ENCODE results near the gene ITPRIP.
A peak's percentile ranks its signal among the peaks of the same experiment; 100 is the strongest.

The ITPRIP gene

DNA sequence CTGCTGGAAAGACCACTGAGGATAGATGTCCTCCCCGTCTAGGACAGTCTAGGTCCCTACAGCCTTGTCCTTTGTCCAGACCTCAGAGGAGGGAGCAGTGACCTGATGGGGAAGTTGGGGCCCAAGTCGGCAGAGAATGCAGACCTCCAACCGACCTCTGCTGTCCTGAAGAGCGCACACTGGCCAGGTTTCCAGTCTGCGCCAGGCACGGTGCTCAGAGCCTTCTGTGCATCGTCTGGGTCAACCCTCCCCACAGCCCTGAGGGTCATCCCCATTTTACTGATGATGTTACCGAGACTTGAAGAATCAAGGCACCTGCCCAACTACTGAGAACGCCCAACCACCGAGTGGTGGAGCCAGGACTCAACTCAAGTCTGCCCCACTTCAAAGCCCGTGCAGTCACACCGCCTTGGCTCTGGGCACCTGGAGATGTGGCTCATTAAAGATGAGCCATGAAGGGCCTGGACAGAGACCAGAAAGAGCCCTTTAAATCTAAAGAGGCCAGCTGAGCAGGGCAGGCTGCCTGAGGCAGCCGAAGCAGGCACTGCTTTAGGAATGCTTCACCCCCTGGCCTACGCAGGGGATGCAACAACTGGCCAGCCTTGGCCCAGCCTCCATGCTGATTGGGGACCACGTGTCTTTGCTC is 4.4 kb downstream of the ITPRIP start:
- ChIA-PET POLR2A (no interaction called here), CTCF (interaction anchor here (0.6 to 7.3 kb wide), 8 partner anchors 15 to 75 kb away, joined by 3 to 108 read pairs (median 6); no protein-coding TSS in a partner anchor)
- no peak for DNase-seq (ENCODE audit: low read depth, low spot score)
- no peak overlapping the region for H3K4me3 ChIP-seq (ENCODE audit: low read depth, low read length)
- TF ChIP-seq, protein P1, sequence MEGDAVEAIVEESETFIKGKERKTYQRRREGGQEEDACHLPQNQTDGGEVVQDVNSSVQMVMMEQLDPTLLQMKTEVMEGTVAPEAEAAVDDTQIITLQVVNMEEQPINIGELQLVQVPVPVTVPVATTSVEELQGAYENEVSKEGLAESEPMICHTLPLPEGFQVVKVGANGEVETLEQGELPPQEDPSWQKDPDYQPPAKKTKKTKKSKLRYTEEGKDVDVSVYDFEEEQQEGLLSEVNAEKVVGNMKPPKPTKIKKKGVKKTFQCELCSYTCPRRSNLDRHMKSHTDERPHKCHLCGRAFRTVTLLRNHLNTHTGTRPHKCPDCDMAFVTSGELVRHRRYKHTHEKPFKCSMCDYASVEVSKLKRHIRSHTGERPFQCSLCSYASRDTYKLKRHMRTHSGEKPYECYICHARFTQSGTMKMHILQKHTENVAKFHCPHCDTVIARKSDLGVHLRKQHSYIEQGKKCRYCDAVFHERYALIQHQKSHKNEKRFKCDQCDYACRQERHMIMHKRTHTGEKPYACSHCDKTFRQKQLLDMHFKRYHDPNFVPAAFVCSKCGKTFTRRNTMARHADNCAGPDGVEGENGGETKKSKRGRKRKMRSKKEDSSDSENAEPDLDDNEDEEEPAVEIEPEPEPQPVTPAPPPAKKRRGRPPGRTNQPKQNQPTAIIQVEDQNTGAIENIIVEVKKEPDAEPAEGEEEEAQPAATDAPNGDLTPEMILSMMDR (IDR thresholded peaks at IDR 0.05; ENCODE audit: insufficient read depth, low read length, missing control alignments) = no peak

DNA sequence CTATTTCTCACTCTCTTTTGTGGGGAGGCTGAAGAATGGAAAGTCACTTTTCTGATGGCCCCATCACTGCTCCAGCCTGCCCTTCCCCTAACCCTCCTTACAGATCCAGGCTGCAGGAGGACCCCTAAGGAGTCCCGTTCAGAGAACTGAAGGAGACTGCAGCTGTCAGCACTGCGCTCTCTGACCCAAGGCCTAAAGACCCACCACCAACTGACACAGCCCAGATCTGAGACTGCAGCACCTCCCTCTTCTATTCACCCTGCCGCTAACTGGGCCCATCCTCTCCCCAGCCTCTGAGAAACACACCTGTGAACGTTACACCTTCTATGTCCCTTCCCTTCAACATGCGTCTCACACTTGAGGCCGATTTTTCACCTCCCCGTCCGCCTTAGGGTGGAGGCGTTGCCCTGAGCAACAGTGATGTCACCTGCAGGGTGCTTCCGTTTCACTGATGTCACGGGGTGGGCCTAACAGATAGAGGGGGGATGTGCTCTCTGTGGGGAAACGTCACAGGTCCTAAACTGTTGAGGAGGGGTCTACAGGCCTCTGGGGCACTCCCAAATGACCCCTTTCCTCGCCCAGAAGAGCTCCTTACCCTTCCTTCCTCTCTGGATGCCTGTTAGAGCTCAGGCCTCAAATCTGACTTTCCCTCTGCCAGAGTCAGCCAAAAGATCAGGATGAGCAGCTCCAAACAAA is 5.1 kb downstream of the ITPRIP start:
- H3K4me3 ChIP-seq (ENCODE audit: low read depth, low read length) = no peak overlapping the region
- no peak for DNase-seq (ENCODE audit: low read depth, low spot score)
- ChIA-PET POLR2A (no interaction called here), CTCF (interaction anchor here (1.0 to 7.3 kb wide), 4 partner anchors 16 to 44 kb away, joined by 5 to 108 read pairs (median 34); no protein-coding TSS in a partner anchor)
- TF ChIP-seq, protein P1 (IDR thresholded peaks at IDR 0.05; ENCODE audit: insufficient read depth, low read length, missing control alignments) = no peak

DNA sequence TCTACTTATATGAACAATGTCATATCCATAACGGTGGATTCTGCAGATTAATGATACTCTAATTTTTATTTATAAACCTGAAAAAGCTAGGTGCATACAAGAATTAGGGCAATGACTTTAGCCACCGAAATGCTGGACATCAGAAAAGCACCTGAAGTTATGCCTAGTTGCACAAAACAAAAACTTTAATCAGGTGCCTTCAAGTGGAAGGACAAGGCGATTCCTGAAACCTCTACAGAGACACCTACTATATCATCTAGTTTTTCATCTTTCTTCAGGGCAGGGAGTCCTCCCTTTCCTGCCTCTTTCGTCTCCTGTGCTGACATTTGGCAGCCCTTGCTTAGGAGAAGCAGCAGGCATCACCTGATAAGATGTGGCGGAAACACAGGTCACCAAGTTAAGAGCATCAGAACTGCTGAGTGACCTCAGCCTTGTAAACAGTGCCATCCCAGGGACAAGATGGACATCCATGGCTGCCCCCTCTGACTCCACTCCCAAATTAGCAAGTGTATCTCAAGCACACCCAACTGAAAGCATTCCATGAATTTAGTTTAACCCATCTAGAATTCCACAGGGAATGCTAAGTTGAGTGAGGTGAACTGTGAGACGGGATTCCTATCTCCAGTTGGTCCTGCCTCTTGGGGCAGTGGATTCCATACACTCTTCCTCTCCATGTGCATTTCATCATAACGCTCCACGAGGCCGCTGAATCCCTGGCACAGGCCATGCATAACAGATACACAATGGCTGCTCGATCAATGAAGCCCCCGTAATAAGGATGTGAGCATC is 5.8 kb downstream of the ITPRIP start:
- no peak for DNase-seq (ENCODE audit: low read depth, low spot score)
- no peak overlapping the region for H3K4me3 ChIP-seq (ENCODE audit: low read depth, low read length)
- TF ChIP-seq, protein P1 (IDR thresholded peaks at IDR 0.05; ENCODE audit: insufficient read depth, low read length, missing control alignments) = no peak
- ChIA-PET POLR2A (no interaction called here), CTCF (interaction anchor here (1.1 to 3.7 kb wide), 4 partner anchors 15 to 59 kb away, joined by 3 to 27 read pairs (median 14); no protein-coding TSS in a partner anchor)

DNA sequence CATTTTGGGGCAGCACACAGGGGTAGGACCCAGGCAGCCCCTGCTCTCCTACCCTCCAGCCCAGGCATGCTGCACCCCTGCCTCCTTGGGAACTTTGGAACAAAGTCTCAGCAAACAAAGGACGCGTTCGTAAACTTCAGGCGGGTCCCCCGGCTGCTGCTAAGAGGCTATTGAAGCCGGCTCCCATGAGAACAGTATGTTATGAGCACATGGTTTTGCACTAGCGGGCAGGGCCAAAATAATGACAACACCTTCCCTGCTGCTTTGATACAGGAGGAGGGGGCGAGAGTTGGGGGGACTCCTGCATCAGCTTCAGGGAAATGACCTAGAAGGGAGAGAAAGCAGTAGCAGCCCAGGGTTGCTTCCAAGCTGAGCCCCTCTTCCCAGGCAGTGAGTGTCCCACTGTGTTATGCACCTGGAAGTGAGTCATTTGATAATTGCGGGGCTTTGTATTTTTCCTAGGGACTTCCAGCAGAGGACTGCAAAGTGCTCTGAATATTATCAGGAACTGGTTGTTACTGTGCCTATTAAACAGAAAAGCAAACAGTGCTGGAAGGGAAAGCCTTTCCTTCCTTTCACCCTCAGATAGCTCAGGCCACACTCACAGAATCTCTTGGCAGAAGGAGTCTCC is 6.9 kb downstream of the ITPRIP start:
- ChIA-PET CTCF (interaction anchor here (1.1 to 3.7 kb wide), 5 partner anchors 16 to 58 kb away, joined by 3 to 27 read pairs (median 9); no protein-coding TSS in a partner anchor), POLR2A (no interaction called here)
- no peak overlapping the region for H3K4me3 ChIP-seq (ENCODE audit: low read depth, low read length)
- TF ChIP-seq, protein P1 (IDR thresholded peaks at IDR 0.05; ENCODE audit: insufficient read depth, low read length, missing control alignments) = no peak
- no peak for DNase-seq (ENCODE audit: low read depth, low spot score)

DNA sequence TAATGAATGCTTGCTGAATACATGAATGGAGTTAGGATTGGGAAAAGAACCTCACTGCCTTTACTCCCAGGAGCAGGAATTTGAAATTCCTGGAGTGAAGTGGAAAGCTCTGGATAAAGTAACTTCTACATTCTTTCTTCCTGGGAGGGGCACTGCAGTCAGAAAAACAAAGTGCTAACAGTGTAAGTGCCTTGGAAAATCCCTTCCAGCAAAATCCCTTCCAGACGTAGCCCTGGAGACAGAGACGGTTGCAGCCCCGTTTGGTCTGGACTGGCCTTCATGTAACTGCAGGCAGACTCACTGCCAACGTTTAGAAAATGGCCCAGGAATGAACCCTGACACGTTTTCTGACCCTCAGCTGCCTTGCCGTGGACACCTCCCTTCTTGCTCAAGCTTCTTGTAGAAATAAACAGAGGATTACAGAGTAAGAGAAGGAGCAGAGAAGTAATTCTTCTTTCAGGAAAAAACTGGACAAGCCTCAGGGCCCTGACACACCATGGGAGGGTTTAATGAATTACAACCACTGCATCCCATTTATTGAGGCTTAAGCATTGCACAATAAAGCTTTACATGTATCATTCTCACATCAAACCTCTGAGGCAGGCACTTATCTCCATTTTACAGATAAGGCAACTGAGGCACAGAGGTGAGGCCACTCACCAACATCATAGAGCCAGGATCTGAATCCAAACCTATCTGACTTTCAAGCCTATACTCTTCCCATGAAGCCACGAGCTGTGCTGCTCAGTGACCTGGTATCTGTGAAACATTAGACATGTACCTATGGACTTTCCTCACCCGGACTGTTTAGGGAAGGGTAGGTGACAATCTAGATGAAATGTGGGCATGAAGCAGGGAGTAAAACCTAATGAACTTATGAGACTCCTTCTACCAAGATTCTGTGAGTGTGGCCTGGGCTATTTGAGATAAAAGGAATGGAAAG is 7.8 kb downstream of the ITPRIP start:
- peak overlapping the region; percentile 47; the same call in 1 of the 2 replicates for H3K4me3 ChIP-seq (ENCODE audit: low read depth, low read length)
- POLR2A ChIA-PET = interaction anchor here (0.6 to 2.3 kb wide), 8 partner anchors 8 to 76 kb away, joined by 3 to 21 read pairs (median 4); partner anchors contain the start of genes GSTO1 and ITPRIP
- CTCF ChIA-PET = interaction anchor here (1.3 to 4.7 kb wide), 9 partner anchors 8 to 56 kb away, joined by 3 to 27 read pairs (median 9); partner anchors contain the start of gene ITPRIP
- DNase-seq (ENCODE audit: low read depth, low spot score) = peak; percentile 88
- TF ChIP-seq, protein P1 (IDR thresholded peaks at IDR 0.05; ENCODE audit: insufficient read depth, low read length, missing control alignments) = no peak
